ENCODE results near the gene MAB21L3.

Gene MAB21L3

GRCh38 chr1:116110567-116111523 lies at the start of gene MAB21L3:
Gene MAB21L3, plus strand, starts transcription at chr1:116111399. Its CDS starts 1,217 bp downstream, at chr1:116112616.
- no peak for DNase-seq

GRCh38 chr1:116062201-116062600 lies 49.0 kb upstream of the MAB21L3 start:
- no peak for DNase-seq

- no peak for DNase-seq
Measured at GRCh38 chr1:116064616-116065015, 46.6 kb upstream of the MAB21L3 start.

GRCh38 chr1:116066868-116067565 lies 44.2 kb upstream of the MAB21L3 start:
- no peak for DNase-seq

- no peak for DNase-seq
Measured at GRCh38 chr1:116067566-116067890, 43.7 kb upstream of the MAB21L3 start.

GRCh38 chr1:116075575-116075974 lies 35.6 kb upstream of the MAB21L3 start:
- no peak for DNase-seq

GRCh38 chr1:116075990-116076389 lies 35.2 kb upstream of the MAB21L3 start:
- no peak for DNase-seq

GRCh38 chr1:116076831-116077230 lies 34.4 kb upstream of the MAB21L3 start:
- DNase-seq = no peak

- DNase-seq = no peak
Measured at GRCh38 chr1:116078699-116079223, 32.4 kb upstream of the MAB21L3 start.

GRCh38 chr1:116087628-116088027 lies 23.6 kb upstream of the MAB21L3 start:
- DNase-seq = no peak

GRCh38 chr1:116089870-116090269 lies 21.3 kb upstream of the MAB21L3 start:
- no peak for DNase-seq

GRCh38 chr1:116091083-116091482 lies 20.1 kb upstream of the MAB21L3 start:
- no peak for DNase-seq

- no peak for DNase-seq
Measured at GRCh38 chr1:116092752-116093489, 18.3 kb upstream of the MAB21L3 start.

GRCh38 chr1:116095027-116095426 lies 16.2 kb upstream of the MAB21L3 start:
- DNase-seq = no peak

- no peak for DNase-seq
Measured at GRCh38 chr1:116096013-116096618, 15.1 kb upstream of the MAB21L3 start.

- DNase-seq = no peak
Measured at GRCh38 chr1:116097626-116098025, 13.6 kb upstream of the MAB21L3 start.

GRCh38 chr1:116099379-116099778 lies 11.8 kb upstream of the MAB21L3 start:
- no peak for DNase-seq

GRCh38 chr1:116099919-116100318 lies 11.3 kb upstream of the MAB21L3 start:
- no peak for DNase-seq

GRCh38 chr1:116104667-116105066 lies 6.5 kb upstream of the MAB21L3 start:
- DNase-seq = no peak

- DNase-seq = no peak
Measured at GRCh38 chr1:116105996-116106395, 5.2 kb upstream of the MAB21L3 start.

- no peak for DNase-seq
Measured at GRCh38 chr1:116106646-116107045, 4.6 kb upstream of the MAB21L3 start.

- DNase-seq = no peak
Measured at GRCh38 chr1:116107371-116107770, 3.8 kb upstream of the MAB21L3 start.

- no peak for DNase-seq
Measured at GRCh38 chr1:116111524-116112021, 374 bp downstream of the MAB21L3 start.

Data from CD4-positive, alpha-beta T cell treated with Interleukin-10 for 1 hour (primary cell).